Measurements from ENCODE around the gene BZW1.

Gene BZW1

GRCh38 chr2:200864176-200865034, 52.7 kb downstream of the BZW1 start, which contains the start of gene CLK1:
TSS of gene CLK1 (minus strand) at chr2:200864658. CDS start at chr2:200861862, 2,796 bp downstream.
- Histone ChIP-seq H3K27ac (peak within 1 kb of the TSS; percentile 97 to 100 (median 99)), H3K4me3 (peak within 1 kb of the TSS; percentile 74 to 99 (median 90)), H3K4me2 (peak within 1 kb of the TSS; percentile 79 to 98 (median 90)), H3K9me3 (replicated peaks in 1 of 11) (no peaks in the 10 kb centered on the region), H3K4me1 (peaks cover 26 to 69% (median 49%) of the 10 kb centered on the region in 10 experiments), H4K20me1 (peaks cover 41 to 44% (median 42%) of the 10 kb centered on the region in 11 experiments), H3K27me3 (no peaks in the 10 kb centered on the region), H3K9ac (peak within 1 kb of the TSS; percentile 96 to 100 (median 99)), H3K36me3 (peaks cover 20 to 36% (median 28%) of the 10 kb centered on the region in 11 experiments)
- no peak for TF ChIP-seq Cebpa-rat (IDR thresholded peaks at IDR 0.05)

DNA sequence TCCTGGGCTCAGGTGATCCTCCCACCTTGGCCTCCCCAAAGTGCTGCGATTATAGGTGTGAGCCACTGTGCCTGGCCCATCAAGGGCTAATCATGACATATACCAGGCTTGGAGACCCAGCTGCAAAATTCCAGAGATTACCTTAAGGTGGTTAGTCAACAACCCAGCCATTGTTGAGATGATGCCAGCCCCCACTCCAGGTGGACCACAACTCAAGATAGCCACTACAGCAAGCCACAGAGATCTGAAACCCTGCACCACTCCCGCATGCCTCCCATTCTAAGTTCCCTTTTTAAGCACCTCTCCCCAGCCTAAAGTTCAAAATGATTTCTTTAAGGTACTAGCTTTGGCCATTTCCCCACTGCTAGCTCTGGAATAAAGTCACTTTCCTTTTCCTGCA, 57.3 kb downstream of the BZW1 start:
- H3K9ac ChIP-seq, result 0 out of 22 replicates have a peak overlapping the region, but pooled peaks of 1 of the 11 experiments have one; percentile 1
- peaks cover 13 to 69% (median 41%) of the 10 kb centered on the region in 10 experiments; a peak in 19 of 20 replicates for H3K4me1 ChIP-seq
- no peaks in the 10 kb centered on the region for H4K20me1 ChIP-seq
- peaks cover 33 to 46% (median 38%) of the 10 kb centered on the region in 11 experiments for H3K36me3 ChIP-seq
- no peak for TF ChIP-seq Cebpa-rat (IDR thresholded peaks at IDR 0.05)
- no peaks in the 10 kb centered on the region for H3K9me3 ChIP-seq (replicated peaks in 1 of 11)
- no peaks in the 10 kb centered on the region for H3K27me3 ChIP-seq
- H3K4me2 ChIP-seq, result peak overlapping the region in 9 of 11 experiments; percentile 11 to 84 (median 63); a peak in 14 of 22 replicates
- no peak overlapping the region for H3K4me3 ChIP-seq
- peak overlapping the region in 2 of 11 experiments; percentile 43 to 48; a peak in 2 of 22 replicates for H3K27ac ChIP-seq

- Histone ChIP-seq H4K20me1 (no peaks in the 10 kb centered on the region), H3K4me3 (no peak overlapping the region), H3K4me2 (peak overlapping the region in 6 of 11 experiments; percentile 16 to 49 (median 28); a peak in 7 of 22 replicates), H3K27me3 (no peaks in the 10 kb centered on the region), H3K36me3 (peaks cover 53 to 68% (median 57%) of the 10 kb centered on the region in 11 experiments), H3K4me1 (peaks cover 6 to 55% (median 31%) of the 10 kb centered on the region in 10 experiments; a peak in 16 of 20 replicates), H3K9ac (no peak overlapping the region), H3K27ac (no peak overlapping the region; a peak in 1 of 22 replicates), H3K9me3 (replicated peaks in 1 of 11) (no peaks in the 10 kb centered on the region)
- TF ChIP-seq Cebpa-rat (IDR thresholded peaks at IDR 0.05), result peak in 3 of 11 experiments; percentile 45 to 71 (median 48); a peak in 6 of 22 replicates
Observed at GRCh38 chr2:200871151-200871550, 59.4 kb downstream of the BZW1 start.

DNA sequence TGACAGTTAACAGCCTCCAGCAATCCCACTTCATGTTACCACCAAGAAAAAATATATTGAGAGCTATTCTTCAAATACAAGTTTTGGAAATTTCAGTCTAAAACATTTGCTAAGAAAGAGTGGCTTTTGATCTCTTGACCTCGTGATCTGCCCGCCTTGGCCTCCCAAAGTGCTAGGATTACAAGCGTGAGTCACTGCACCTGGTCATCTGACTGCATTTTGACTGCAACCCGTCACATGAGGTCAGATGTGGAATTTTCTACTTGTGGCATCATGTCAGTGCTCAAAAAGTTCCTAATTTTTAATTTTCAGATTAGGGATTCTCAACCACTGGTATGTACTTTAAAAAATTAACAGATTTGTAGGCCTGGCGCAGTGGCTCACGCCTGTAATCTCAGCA, 61.9 kb downstream of the BZW1 start:
- Histone ChIP-seq H3K9me3 (replicated peaks in 1 of 11) (no peaks in the 10 kb centered on the region), H3K27ac (no peak overlapping the region), H3K4me2 (no peak overlapping the region), H3K9ac (no peak overlapping the region), H4K20me1 (no peaks in the 10 kb centered on the region), H3K4me3 (no peak overlapping the region), H3K27me3 (no peaks in the 10 kb centered on the region), H3K4me1 (peaks cover 0 to 31% (median 15%) of the 10 kb centered on the region in 10 experiments; a peak in 14 of 20 replicates), H3K36me3 (peaks cover 69 to 89% (median 78%) of the 10 kb centered on the region in 11 experiments)
- no peak for TF ChIP-seq Cebpa-rat (IDR thresholded peaks at IDR 0.05)

All from BLaER1 treated with 17β-estradiol and CSF1 and Interleukin-3, amounts not matched to agents 10 nM and 100 nM (cell line).